Smooth muscle cell (in vitro differentiated cells): ENCODE measurements around the gene RNU7-1. TPM values are rescaled to one million over a fixed set of nuclear protein-coding genes. Genes with fewer than 3 reads are reported as not detected.
A peak's percentile ranks its signal among the peaks of the same experiment; 100 is the strongest.

Experiments
- DNase-seq: peaks from one replicate; lab custom pipeline; 2025; ENCODE audit not compliant: unreplicated experiment; lab: John Stamatoyannopoulos, UW
- H2AFZ ChIP-seq: fragments of 200-600 bp; sonication (generic); 2 replicates; pipeline ENCODE4 v1.6.0; 2016; ENCODE audit warnings: antibody characterized with exemption, low read depth, mild to moderate bottlenecking
- H3F3A ChIP-seq: fragments of 200-600 bp; sonication (generic); 2 replicates; pipeline ENCODE4 v1.6.0; 2017; ENCODE audit warnings: antibody characterized with exemption, low read depth
- H3K27ac ChIP-seq: fragments of 200-600 bp; sonication (generic); 2 replicates; pipeline ENCODE4 v1.5.1; 2016; ENCODE audit warnings: low read depth, mild to moderate bottlenecking
- H3K27me3 ChIP-seq: fragments of 200-600 bp; sonication (generic); 2 replicates; pipeline ENCODE4 v1.6.1; 2016; ENCODE audit warnings: low read depth, mild to moderate bottlenecking
- H3K36me3 ChIP-seq: fragments of 200-600 bp; sonication (generic); 2 replicates; pipeline ENCODE4 v1.5.1; 2016; ENCODE audit warnings: low read depth
- H3K4me1 ChIP-seq: fragments of 200-600 bp; sonication (generic); 2 replicates; pipeline ENCODE4 v1.5.1; 2016; ENCODE audit warnings: low read depth
- H3K4me2 ChIP-seq: fragments of 200-600 bp; sonication (generic); 2 replicates; pipeline ENCODE4 v1.6.0; 2016; ENCODE audit warnings: mild to moderate bottlenecking
- H3K4me3 ChIP-seq: fragments of 200-600 bp; sonication (generic); 2 replicates; pipeline ENCODE4 v1.5.1; 2016; ENCODE audit warnings: mild to moderate bottlenecking
- H3K79me2 ChIP-seq: fragments of 200-600 bp; sonication (generic); 2 replicates; pipeline ENCODE4 v1.6.0; 2016; ENCODE audit warnings: low read depth, mild to moderate bottlenecking
- H3K9ac ChIP-seq: fragments of 200-600 bp; sonication (generic); 2 replicates; pipeline ENCODE4 v1.6.0; 2016; ENCODE audit warnings: low read depth
- H3K9me3 ChIP-seq: fragments of 200-600 bp; sonication (generic); replicated peaks from 2 replicates; pipeline ENCODE4 v1.5.1; 2016; ENCODE audit warnings: low read depth
- H4K20me1 ChIP-seq: fragments of 200-600 bp; sonication (generic); 2 replicates; pipeline ENCODE4 v1.6.0; 2016; ENCODE audit warnings: low read depth
- WGBS: methylation state at CpG from one replicate; pipeline ENCODE4 v1.1.7; 2016; ENCODE audit warnings: low lambda C conversion rate; 5-methylcytosine and 5-hydroxymethylcytosine counted together
- polyA plus RNA-seq: library from polyadenylated mRNA; unstranded; fragments of >200 nt; fragmentation: Nextera tagmentation; extraction: Ambion mirVana; gene quantifications from 2 replicates; pipeline ENCODE4 v1.2.1, GENCODE V29; 2016
- total RNA-seq: library from RNA; depleted of rRNA; stranded (reverse); fragments of >200 nt; gene quantifications from 2 replicates; pipeline ENCODE4 v1.2.3, GENCODE V29; 2014
- TF ChIP-seq, protein P1 (sequence below): fragments of 200-600 bp; sonication (generic); IDR thresholded peaks from 2 replicates; pipeline ENCODE4 v1.5.1; 2017; ENCODE audit warnings: borderline replicate concordance, mild to moderate bottlenecking, antibody characterized with exemption; ENCODE audit not compliant: insufficient read depth, poor library complexity, severe bottlenecking

The RNU7-1 gene
- total and polyA plus RNA-seq, 2 experiments from 2014 or later: not detected

DNA sequence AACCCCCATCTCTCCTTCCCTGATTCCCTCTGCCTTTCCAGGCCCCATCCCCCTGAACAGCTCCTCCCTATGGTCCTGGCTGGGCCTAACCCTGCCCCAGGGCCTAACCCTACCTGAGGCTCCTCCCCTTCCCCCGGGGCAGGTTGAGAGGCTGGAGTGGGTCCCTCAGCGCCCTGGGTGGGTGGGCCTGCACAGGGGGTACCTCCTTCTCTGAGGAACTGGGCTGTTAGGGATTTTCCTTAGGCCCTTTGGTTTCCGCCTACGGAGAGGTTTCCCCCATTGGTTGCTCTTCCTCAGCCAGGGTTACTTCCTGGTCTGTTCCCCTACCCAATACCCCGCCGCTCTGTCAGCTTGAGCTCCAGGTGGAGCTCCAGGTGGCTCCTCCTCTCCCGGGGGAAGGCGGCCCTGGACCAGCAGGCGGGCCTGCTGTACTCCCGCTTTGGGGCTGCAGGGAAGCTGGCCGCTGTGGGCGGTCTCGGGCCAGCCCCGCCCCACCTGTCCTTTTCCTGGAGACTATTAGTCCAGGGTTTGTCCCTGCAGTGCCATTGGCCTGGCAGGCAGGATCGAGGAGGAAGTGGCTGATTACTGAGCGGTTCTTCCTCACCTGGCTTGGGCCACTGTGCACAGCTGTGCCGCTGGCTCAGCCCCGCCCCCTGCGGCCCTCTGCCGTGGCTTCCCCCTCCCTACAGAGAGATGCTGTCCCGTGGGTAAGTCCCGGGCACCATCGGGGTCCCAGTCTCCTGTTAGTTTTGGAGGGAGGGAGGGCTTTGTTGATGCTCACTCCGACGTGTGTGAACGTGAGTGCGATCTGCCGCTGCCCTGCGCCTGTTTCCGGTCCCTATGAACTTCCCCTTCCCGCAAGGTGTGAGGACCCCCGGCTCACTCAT is 2.7 kb downstream of the RNU7-1 start:
- Histone ChIP-seq H2AFZ (no peak overlapping the region), H3K4me3 (peak overlapping the region; percentile 44)

DNA sequence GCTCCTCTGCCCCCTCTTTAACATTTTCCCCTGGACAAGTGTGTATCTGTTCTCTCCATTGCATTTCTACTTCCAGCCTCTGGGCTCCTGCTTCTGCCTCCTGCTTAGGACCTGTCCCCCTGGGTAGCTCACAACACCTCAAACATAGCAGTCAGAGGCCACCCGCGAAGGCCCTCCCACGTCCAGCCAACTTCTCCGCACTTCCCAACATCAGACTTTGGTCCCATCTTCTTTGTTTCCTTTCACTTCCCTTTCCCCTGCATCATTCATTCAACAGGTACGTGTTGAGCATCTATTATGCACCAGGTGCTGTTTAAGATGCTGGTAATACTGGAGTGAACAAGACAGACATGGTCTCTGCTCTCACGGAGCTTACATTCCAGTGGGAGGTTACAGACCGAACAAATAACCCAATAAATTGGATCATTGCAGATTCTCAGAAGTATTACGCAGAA is 3.3 kb downstream of the RNU7-1 start:
- H3K4me2 ChIP-seq: peak overlapping the region; percentile 71
- no peak overlapping the region for H3K27ac ChIP-seq
- peaks cover 8% of the 10 kb centered on the region for H3F3A ChIP-seq
- peak overlapping the region; percentile 44 for H3K4me3 ChIP-seq
- H4K20me1 ChIP-seq: peaks cover 6% of the 10 kb centered on the region
- no peaks in the 10 kb centered on the region for H3K9me3 ChIP-seq
- no peaks in the 10 kb centered on the region for H3K36me3 ChIP-seq
- H3K9ac ChIP-seq: no peak overlapping the region
- WGBS: 72% methylated on average over 8 of the region's 8 CpGs
- H2AFZ ChIP-seq: no peak overlapping the region
- peaks cover 10% of the 10 kb centered on the region for H3K4me1 ChIP-seq
- H3K79me2 ChIP-seq: no peaks in the 10 kb centered on the region
- no peaks in the 10 kb centered on the region for H3K27me3 ChIP-seq
- DNase-seq: no peak
- TF ChIP-seq, protein P1, sequence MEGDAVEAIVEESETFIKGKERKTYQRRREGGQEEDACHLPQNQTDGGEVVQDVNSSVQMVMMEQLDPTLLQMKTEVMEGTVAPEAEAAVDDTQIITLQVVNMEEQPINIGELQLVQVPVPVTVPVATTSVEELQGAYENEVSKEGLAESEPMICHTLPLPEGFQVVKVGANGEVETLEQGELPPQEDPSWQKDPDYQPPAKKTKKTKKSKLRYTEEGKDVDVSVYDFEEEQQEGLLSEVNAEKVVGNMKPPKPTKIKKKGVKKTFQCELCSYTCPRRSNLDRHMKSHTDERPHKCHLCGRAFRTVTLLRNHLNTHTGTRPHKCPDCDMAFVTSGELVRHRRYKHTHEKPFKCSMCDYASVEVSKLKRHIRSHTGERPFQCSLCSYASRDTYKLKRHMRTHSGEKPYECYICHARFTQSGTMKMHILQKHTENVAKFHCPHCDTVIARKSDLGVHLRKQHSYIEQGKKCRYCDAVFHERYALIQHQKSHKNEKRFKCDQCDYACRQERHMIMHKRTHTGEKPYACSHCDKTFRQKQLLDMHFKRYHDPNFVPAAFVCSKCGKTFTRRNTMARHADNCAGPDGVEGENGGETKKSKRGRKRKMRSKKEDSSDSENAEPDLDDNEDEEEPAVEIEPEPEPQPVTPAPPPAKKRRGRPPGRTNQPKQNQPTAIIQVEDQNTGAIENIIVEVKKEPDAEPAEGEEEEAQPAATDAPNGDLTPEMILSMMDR: no peak

More for the DNA sequence above, 2.7 kb downstream of the RNU7-1 start:
- Histone ChIP-seq H3F3A (peaks cover 8% of the 10 kb centered on the region), H3K9ac (no peak overlapping the region), H3K4me2 (peak overlapping the region; percentile 71), H3K79me2 (no peaks in the 10 kb centered on the region), H3K4me1 (peaks cover 10% of the 10 kb centered on the region), H3K36me3 (no peaks in the 10 kb centered on the region), H3K9me3 (no peaks in the 10 kb centered on the region), H3K27ac (peak overlapping the region; percentile 13), H3K27me3 (no peaks in the 10 kb centered on the region), H4K20me1 (peaks cover 6% of the 10 kb centered on the region)
- WGBS: 28% methylated on average over 32 of the region's 32 CpGs
- TF ChIP-seq, protein P1: no peak
- DNase-seq: no peak

DNA sequence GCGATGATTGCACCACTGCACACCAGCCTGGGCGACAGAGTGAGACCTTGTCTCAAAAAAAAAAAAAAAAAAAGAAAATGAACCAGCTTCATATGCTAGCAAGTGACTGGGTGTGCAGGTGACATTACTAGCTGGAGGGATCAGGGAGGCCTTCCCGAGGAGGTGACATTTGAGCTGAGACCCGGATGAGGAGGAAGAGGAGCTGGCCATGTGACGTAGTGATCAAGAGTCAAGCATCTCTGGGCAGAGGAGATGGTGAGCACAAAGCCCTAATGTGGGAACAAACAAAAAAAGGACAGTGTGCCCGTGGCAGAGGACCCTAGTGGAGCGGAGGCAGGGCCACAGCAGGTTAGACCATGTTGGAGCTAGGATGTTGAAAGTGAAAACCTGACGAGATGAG is 4.0 kb downstream of the RNU7-1 start:
- Histone ChIP-seq H2AFZ (no peak overlapping the region), H4K20me1 (peaks cover 6% of the 10 kb centered on the region), H3K79me2 (no peaks in the 10 kb centered on the region), H3K27me3 (no peaks in the 10 kb centered on the region), H3K9ac (no peak overlapping the region), H3K4me3 (no peak overlapping the region), H3F3A (peaks cover 6% of the 10 kb centered on the region), H3K9me3 (no peaks in the 10 kb centered on the region), H3K36me3 (no peaks in the 10 kb centered on the region), H3K4me2 (no peak overlapping the region), H3K27ac (no peak overlapping the region), H3K4me1 (peaks cover 10% of the 10 kb centered on the region)
- 93% methylated on average over 8 of the region's 8 CpGs for WGBS
- TF ChIP-seq, protein P1: no peak
- DNase-seq: no peak
